Measurements from ENCODE around the gene HSFX3.
"Not testable (repeated sequence)": the region's sequence is repeated elsewhere in the genome, so short reads cannot be mapped to it uniquely, and the experiment has no call there.

HSFX3 gene, protein sequence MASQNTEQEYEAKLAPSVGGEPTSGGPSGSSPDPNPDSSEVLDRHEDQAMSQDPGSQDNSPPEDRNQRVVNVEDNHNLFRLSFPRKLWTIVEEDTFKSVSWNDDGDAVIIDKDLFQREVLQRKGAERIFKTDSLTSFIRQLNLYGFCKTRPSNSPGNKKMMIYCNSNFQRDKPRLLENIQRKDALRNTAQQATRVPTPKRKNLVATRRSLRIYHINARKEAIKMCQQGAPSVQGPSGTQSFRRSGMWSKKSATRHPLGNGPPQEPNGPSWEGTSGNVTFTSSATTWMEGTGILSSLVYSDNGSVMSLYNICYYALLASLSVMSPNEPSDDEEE

DNA sequence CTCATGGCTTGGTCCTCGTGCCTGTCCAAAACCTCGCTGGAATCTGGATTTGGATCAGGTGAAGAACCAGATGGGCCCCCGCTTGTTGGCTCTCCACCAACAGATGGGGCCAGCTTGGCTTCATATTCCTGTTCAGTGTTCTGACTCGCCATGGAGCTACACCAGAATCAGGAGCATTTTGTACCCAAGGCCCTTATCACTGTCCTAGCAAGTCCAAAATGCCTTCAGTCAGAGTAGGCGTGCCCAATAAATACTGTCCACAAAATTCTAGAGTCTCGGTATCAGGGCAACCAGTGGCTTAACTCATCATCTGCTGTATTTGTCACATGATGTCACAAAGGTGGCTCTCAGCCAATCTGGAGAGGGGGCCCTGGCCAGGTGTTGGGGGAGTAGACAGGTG is at the start of gene HSFX3:
Gene HSFX3 (minus strand): TSS at position 224 of the 400 bp plus-strand sequence. CDS start 72 bp downstream, at position 152.
- not testable (repeated sequence) for DNase-seq

DNA sequence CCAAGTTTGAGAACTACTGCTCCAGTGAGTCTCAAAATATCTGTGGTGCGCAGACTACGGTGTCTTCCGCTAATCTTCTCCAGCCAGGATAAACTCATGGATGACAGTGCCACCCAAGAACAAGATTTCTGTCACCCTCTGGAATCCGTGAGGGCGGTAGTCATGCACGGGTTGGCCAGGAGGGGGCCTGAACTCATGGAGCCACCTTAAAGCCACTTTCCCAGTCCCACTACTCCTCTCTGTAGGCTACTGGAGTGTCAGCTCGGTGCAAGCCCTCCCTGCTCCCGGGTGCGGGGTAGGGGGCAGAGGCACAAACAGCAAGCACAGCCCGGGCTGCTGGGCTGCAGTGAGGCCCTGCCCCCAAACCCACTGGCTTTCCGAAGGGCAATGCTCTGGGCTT is 48.9 kb upstream of the HSFX3 start:
- not testable (repeated sequence) for DNase-seq

DNA sequence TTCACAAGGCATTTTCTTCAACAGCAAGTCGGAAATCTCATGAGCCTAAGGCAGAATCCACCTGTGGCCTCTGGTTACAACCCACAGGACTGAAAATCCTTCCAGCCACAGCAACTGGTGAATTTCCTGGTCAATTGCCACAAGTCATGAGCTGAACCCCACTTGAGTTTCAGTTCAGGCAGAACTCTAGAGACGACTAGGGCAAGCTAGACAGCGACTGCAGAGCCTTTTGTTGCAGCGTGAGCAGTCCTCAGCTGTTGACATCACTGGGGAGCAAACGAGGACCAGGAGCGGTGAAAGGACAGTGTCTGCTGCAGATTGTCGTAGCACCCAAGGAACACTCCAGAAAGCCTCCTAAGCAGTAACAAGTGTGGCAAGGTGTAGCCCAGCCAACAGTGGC is 46.2 kb upstream of the HSFX3 start:
- DNase-seq, result not testable (repeated sequence)

DNA sequence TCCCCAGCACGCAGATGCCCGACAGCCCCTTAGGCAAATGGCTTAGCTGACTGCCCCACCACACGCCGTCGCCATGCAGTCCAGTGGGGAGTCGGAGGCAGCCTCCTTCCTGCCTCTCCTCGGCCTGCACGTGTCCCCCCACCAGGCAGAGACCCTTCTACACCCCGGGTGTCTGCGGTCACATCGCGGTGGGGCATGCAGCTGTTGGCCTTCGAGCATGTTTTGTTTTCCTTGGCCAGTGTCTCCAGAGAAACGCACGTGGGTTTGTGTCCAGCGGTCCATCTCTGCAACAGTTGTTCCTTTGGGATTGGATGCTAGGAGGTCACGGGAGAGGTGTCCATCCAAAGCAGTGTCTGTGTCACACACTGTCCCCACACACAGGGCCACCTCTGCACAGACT is 45.5 kb upstream of the HSFX3 start, which contains the start of gene HSFX2:
Gene HSFX2 (minus strand): TSS at position 101 of the 400 bp plus-strand sequence. CDS start 614 bp downstream, outside the sequence.
- DNase-seq, result not testable (repeated sequence)

DNA sequence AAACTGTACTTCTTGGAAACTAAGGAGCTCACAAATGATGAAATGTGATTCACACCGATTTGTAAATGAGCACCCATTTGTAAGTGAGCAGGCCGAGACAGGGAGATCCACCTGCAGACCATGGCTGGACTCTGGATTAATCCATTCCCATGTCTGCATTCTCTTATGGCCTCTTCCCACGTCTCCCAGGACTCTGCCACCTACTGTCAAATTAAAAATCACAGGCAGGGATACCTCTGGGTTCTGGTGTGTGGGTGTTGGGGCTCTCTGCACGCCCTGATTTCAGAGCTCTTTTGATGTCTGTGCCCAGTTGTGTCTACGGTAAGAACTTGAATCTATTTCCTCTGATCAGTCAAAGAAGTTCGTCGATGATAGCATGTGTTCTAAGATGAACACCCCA is 41.3 kb upstream of the HSFX3 start:
- DNase-seq, result not testable (repeated sequence)

DNA sequence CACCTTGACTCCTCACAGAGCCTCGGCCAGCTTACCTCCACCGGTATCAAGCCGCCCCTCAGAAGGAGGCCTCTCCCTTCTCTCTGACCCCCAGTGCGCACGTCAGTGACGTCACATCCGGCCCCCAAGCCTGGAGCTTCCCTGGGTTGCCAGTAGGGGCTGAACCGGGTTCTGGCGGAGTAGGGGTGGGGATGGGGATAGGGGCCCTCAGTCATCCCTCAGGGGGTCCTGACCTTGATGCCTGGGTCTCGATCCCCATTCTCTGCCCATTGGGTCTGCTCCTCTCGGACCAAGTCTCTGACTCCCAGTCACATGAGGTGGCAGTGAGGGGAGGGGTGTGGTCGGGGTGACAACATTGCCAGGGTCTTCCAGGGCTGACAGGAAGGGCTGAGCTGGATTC is 37.6 kb upstream of the HSFX3 start, which contains the start of gene MAGEA9B:
Gene MAGEA9B (minus strand): TSS at position 101 of the 400 bp plus-strand sequence. CDS start 4,280 bp downstream, outside the sequence.
- DNase-seq, result not testable (repeated sequence)

DNA sequence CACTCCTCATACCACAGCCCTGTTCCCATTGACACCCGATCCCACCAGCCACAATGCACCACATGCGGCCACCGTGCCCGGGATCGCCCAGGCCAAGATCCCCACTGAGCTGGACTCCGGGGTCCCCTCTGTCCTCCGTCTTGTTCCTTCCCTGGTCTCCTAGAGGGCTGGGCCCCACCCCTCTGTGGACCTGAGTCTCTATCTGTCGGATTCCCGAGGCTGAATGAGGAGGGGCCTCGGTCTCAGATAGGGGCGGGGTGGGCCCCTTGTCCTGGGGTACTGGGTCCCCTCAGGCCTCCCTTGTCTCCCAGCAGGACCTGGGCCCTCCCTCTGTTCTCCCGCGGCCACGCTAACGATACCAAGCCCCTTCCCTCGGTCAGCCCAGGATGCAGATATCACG is 35.9 kb upstream of the HSFX3 start:
- DNase-seq, result not testable (repeated sequence)

DNA sequence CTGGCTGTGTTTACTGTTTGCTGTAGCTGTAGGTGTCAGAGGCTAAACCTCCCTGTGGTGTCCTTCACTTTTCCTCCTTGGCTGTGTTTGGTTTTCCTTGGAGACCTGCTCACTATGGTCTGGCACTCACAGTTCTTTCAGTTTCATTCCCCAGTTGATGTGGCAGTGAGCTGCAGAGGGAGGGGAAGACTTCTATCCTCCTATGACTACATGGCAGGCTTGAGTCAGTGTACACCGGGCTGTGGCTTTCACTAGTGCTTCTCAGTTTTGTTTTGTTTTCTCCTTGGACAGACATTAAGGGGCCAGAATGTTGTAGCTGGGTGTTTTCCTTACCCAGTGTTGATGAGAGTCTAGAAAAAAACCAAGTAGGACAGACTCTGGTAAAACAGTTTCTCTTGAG is 23.7 kb upstream of the HSFX3 start:
- DNase-seq, result not testable (repeated sequence)

DNA sequence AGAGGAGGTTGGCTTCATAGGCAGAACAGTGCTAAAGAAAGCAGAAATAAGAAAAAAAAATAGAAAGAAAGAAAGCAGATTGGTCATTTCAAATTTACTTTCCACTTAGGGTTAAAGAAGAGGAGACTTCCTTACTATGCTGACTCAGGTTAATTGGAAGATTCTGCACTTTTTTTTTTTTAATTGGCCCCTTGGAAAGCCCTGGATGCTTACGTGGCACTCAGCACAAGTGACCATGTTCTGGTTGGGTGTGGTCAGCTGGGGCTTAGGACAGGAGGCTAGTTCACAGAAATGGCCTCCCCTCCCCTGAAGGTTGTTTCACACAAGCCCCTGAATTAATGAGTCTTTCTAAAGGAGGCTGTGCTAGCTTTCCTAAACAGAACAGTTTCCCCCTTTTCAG is 23.0 kb upstream of the HSFX3 start:
- DNase-seq, result no peak

DNA sequence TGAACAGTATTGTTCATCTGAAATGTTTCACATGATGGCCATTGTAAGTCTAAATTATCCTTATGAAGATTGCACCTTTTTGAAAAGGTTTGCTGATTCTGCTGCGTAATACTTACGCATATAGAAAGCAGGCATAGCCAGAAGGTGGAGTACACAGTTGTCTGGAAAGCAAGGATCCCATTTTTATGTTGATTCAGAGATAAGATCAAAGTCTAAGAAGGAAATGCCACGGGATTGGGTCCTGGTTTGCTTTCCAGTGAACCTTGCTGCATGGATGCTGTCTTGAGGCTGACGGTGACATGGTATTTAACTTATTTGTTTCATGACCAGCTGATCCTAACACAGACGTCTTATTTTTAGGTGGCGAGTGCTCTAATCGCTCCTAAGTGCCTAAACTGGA is 22.0 kb upstream of the HSFX3 start:
- no peak for DNase-seq

DNA sequence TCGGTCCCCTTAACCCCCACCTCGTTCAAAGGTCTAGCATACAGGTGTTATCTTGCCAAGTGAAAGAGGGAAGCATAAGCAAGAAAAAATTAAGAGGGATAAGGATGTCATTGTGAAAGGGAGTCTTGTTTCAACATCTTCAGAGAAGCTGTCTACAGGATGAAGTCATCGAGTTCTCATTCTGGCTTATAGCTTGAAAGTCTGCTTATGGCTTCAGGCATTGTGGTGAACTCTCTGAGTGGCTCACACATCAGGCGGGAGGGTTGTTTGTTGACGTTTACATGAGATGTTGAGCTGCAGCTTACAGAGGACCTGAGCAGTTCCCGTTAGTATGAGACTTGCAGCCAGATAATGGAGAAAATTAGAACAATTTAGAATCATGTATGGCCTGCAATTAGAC is 20.9 kb upstream of the HSFX3 start:
- DNase-seq, result no peak

DNA sequence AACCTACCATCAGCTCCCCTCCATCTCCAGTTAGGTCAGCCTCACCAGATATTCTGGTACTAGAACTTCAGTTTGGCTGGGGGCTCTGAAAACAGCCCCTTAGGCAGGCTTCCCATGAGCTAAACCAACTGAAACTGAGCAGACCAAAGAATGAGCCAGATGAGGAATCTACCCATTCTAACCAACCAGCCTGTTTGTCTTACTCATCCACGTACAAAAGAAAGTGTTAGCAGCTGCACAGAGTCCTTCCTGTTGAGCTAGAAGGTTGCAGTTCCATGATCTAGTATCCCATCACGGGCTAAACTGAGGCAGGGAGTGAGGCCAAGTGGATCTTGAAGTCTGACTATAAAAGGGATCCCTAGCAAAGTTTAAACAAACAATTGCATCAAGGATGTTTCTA is 20.0 kb upstream of the HSFX3 start:
- DNase-seq, result no peak

DNA sequence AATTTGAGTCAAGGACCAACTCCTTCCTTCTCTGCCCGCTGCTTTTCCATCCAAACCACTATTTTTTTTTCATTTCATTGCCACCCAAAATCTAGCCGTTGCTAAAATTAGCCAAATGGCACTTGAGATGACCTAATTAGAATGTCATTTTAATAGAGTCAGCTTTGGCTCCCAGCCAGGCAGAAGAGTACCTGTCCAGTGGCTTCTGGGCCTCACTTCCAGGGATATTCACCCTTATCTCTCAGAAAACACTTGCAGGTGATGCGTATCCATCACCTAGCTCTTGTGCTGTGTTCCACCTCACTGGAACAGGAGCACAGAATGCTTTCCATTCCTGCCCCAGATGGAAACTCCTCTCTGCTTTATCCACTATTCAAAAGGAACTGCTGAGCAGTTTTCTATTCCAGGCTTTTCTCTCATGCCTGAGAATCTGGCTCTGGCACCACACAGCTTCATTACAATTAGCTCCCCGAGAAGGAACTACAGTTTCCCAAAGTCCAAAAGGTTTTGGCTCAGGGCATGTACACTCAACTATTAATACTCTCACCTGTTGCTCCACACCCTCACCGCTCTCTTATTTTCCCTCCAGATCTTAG is 19.1 kb upstream of the HSFX3 start:
- peak; percentile 37 to 46 for DNase-seq

DNA sequence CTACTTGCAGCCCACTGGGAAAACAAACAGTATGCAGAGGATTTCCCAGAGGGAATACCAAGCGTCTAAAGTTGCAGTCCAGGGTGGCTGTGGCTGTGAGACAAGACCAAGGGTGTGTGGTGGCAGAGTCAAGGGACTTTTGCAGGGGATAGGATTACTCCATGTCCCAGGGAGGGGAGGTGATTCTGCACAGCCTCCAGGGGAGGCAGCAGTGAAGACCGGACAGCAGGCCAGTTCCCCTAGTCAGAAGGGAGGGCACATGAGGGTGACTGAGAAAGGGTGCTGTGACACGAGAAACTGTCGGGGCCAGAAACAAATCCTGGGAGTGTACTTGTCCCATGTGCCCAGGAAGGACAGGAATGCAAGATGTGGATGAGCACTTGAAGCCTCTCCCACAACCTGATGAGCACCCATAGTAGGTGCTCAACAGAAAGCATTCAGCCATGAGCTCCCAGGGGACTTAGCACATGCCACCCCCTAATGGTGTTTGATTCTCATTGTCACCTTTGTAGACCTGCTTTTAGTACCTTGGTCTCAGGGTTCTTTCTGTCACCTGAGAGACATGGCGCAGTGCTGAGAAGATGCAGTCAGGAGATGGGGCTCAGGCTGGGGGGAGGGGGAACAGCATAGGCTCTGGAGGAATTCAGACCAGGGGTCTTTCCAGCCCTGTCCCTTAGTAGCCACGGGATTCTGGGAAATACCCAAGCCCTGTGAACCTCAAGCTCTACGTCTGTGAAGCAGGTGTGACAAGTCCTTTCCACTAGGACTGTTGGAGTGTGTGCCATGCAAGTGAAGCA is 18.1 kb upstream of the HSFX3 start:
- DNase-seq, result no peak

DNA sequence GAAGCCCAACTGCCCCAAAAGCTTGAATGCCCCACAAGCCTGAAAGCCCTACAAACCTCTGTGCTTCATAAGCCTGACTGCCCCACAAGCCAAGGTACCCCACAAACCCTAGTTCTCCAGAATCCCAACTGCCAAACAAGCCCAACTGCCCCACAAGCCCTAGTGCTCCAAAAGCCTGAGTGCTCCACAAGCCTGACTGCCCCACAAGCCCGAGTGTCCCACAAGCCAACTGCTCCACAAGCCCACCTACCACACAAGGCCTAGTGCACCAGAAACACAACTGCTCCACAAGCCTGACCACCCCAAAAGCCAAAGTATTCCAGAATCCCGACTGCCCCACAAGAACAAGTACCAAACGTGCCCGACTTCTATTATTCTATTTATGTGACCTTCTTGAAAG is 13.6 kb upstream of the HSFX3 start:
- DNase-seq, result no peak

DNA sequence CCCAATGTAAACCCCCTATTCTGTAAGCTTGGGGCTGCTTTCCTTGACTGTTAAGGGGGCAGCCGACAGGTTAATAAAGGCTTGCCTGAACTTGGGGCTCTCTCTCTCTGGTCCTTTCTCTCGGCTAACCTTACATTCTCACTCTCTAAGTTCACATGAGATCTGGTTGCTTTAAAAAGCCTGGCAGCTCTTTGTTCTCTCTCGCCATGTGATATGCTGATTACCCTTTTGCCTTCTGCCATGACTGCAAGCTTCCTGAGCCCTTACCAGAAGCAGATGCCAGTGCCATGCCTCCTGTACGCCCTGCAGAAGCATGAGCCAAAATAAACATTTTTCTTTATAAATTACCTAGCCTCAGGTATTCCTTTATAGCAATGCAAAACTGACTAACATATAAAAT is 5.5 kb upstream of the HSFX3 start:
- not testable (repeated sequence) for DNase-seq

DNA sequence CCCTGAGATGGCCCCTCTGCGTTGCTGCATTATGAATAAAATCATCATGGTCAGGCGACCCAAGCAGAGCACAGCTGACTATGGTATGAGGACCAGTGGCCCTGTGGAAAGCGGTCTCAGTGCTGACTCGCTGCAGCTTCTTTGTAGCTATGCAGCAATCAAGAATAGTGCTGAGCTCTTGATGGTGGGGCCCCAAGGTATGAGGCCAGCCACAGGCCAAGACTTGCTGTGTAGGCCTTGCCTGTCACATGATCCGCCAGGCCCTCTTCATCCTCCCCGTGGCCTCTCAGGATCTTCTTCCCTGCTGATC is 2.2 kb upstream of the HSFX3 start:
- DNase-seq, result not testable (repeated sequence)

DNA sequence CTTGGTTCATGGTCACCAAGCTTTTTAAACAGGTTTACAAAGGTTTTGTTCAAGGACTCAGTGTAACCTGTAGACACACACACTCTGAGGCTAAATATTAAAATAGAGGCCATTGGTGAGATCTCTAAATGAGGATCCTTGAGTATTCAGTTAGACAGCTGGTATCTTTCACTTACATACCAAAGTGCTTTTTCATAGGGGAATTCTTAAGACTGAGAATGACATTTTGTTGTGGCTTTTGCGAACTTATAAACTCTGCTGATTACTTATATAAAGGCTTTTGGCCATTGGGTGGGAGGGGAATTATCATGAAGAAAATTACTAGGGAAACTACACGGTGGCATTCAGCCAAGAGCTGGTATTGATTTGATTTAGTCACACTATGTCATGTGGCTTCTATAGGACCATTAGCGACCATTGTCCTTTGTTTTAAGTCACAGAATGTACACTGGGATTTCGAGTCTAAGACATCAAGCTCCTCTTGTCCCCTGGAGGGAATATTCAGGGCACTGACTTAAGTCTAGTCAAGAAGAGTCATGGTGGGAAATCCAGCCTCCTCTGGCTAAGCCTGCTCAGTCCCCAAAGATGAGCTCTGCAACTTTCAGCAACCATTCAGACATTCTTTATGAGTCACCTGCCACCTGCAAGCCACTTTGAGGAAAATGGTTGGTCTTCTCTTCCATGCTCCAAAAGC is 1.7 kb upstream of the HSFX3 start:
- DNase-seq, result not testable (repeated sequence)

DNA sequence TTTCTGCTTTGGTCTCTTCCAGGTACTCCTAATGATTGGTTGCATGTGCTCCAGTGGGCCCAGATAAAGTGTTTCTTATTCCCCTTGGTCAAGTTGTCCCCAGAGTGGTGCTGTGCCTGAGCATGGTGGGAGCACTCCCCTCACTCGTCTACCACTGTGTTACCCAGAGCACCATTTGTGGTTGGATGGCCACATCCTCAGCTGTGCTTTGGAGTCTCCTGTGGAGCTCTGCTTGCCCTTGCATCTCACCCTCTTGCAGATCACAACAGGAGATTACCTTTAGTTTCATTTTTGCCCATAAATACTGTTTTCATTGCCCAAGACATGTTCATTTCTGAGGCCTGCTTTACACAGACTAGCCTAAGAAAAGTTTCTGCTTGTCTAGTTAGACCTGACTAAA is 730 bp upstream of the HSFX3 start:
- DNase-seq, result not testable (repeated sequence)

DNA sequence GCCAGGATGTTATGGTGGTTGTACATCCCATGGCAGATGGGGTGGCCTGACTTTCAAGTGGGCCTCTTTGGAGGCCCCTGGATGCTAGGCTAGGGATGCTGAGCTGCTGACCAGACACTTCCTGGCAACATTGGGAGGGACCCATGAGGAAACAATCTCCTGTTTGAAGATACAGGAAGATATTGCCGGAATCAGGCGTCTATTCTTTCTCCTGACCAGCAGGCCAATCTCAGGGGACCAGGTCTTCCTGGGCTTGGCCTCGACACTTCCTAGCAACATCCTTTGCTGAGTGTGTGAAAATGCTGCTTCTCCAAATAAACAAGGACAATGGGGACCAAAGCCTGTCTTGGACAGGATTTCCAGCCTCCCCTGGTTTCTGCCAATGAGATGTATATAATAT is 1.9 kb downstream of the HSFX3 start:
- DNase-seq, result not testable (repeated sequence)

DNA sequence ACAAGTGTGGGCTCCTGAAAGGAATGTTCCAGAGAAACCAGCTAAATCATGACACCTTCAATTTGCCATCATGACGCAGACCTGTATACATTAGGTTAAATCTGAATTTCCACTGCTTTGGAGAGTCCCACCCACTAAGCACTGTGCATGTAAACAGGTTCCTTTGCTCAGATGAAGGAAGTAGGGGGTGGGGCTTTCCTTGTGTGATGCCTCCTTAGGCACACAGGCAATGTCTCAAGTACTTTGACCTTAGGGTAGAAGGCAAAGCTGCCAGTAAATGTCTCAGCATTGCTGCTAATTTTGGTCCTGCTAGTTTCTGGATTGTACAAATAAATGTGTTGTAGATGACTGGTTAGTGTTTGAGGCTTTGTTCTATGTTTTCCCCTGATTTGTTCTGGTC is 2.8 kb downstream of the HSFX3 start:
- DNase-seq, result not testable (repeated sequence)

DNA sequence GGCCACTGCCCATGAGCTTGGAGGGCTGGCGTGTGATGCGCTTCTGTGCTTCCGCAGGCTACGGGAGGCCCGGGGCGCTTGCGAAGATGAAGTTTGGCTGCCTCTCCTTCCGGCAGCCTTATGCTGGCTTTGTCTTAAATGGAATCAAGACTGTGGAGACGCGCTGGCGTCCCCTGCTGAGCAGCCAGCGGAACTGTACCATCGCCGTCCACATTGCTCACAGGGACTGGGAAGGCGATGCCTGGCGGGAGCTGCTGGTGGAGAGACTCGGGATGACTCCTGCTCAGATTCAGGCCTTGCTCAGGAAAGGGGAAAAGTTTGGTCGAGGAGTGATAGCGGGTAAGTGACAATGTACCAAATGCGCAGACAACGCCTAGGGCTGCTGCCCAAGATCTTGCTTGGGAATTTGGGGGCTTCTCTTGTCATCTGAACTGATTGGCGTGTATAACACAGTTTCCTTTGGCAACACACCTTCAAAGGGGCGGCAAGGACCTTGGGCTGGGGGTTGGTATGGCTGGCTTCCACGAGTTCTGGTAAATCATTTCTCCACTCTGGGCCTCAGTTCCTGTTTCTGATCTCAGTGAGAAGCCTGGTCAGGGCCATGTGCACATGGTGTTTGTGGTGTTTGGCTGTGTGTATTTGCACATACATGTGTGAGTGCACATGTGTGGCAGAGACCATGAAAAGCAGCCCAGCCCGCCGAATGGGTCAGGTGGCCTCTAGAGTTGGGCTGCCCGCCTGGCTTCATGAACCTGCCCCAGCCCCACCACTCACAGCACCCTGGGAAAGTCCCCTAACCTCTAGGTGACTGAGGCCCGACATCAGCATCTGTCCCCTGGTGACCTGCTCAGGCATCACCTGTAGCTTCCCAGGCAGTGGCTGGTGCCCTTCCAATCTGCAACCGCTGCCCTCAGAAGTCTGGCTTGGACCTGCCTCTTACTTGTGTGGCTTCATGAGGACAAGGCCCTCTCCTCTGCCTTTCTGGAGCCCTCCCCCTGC is 3.9 kb downstream of the HSFX3 start:
- DNase-seq, result not testable (repeated sequence)

Data from NCI-H187 (cell line).